GM10248 (cell line): ENCODE results near the gene EFHC2.
"Not testable (repeated sequence)": the region's sequence is repeated elsewhere in the genome, so short reads cannot be mapped to it uniquely, and the experiment has no call there.

ENCODE experiments used
- CTCF ChIA-PET: fragments of 300-600 bp; sonication (Branson Sonifier 250); formaldehyde crosslinking; extraction: SDS; loops from one replicate; lab custom pipeline; 2021; ENCODE audit warnings: antibody characterized with exemption; lab: Yijun Ruan, JAX
- POLR2A ChIA-PET: fragments of 350-650 bp; sonication (Branson Sonifier 250); formaldehyde crosslinking; extraction: SDS; loops from one replicate; lab custom pipeline; 2020; ENCODE audit warnings: antibody characterized with exemption; lab: Yijun Ruan, JAX
- DNase-seq: peaks from one replicate; pipeline ENCODE4 v3.0.0; 2012; ENCODE audit errors: extremely low spot score
- CTCF ChIP-seq: IDR thresholded peaks from 2 replicates; pipeline ENCODE4 v1.5.1; 2012; ENCODE audit warnings: mild to moderate bottlenecking, low read depth; ENCODE audit errors: extremely low read depth, missing control alignments, control extremely low read depth

EFHC2 gene

GRCh38 chrX:44260609-44261008 is 82.9 kb downstream of the EFHC2 start:
- POLR2A ChIA-PET, result no interaction called here
- no peak for TF ChIP-seq CTCF
- DNase-seq, result no peak
- CTCF ChIA-PET, result no interaction called here

GRCh38 chrX:44255742-44256141 is 87.7 kb downstream of the EFHC2 start:
- DNase-seq, CTCF ChIA-PET, POLR2A ChIA-PET: not testable (repeated sequence)

- no peak for DNase-seq
- CTCF ChIA-PET, result interaction anchor here (1.0 kb wide), 1 partner anchor 10 kb away, joined by 4 read pairs; no protein-coding TSS in a partner anchor
- no peak for TF ChIP-seq CTCF
- POLR2A ChIA-PET, result no interaction called here
Observed at GRCh38 chrX:44253575-44253942, 89.9 kb downstream of the EFHC2 start.

GRCh38 chrX:44252688-44253574 is 90.5 kb downstream of the EFHC2 start:
- POLR2A ChIA-PET, DNase-seq: not testable (repeated sequence)
- CTCF ChIA-PET, result interaction anchor here (1.0 kb wide), 1 partner anchor 9 kb away, joined by 4 read pairs; no protein-coding TSS in a partner anchor

- no peak for TF ChIP-seq CTCF
- CTCF ChIA-PET, result no interaction called here
- POLR2A ChIA-PET, result no interaction called here
- no peak for DNase-seq
Observed at GRCh38 chrX:44247468-44247867, 96.0 kb downstream of the EFHC2 start.

GRCh38 chrX:44246826-44247225 is 96.6 kb downstream of the EFHC2 start:
- no peak for TF ChIP-seq CTCF
- CTCF ChIA-PET, result no interaction called here
- no peak for DNase-seq
- POLR2A ChIA-PET, result no interaction called here

- CTCF ChIA-PET, result no interaction called here
- no peak for TF ChIP-seq CTCF
- DNase-seq, result no peak
- POLR2A ChIA-PET, result no interaction called here
Observed at GRCh38 chrX:44245733-44246132, 97.7 kb downstream of the EFHC2 start.

- no peak for DNase-seq
- ChIA-PET POLR2A (no interaction called here), CTCF (interaction anchor here (1.0 to 2.4 kb wide), 4 partner anchors 9 to 413 kb away, joined by 3 to 8 read pairs (median 4); no protein-coding TSS in a partner anchor)
- TF ChIP-seq CTCF, result no peak
Observed at GRCh38 chrX:44244008-44244407, 99.5 kb downstream of the EFHC2 start.
